NCI-H1417 (cell line): Measurements from ENCODE around the gene SRA1.
A peak's percentile ranks its signal among the peaks of the same experiment; 100 is the strongest.

Experiments
- DNase-seq, 3 experiments: peaks; one replicate each; lab custom pipeline; 2025; lab: John Stamatoyannopoulos, UW

SRA1 gene

GRCh38 chr5:140570488-140570887, 13.2 kb upstream of the SRA1 start:
- DNase-seq = no peak

GRCh38 chr5:140570058-140570457, 12.8 kb upstream of the SRA1 start:
- no peak for DNase-seq

- DNase-seq = no peak
These were observed 11.9 kb upstream of the SRA1 start for GRCh38 chr5:140569197-140569596.

GRCh38 chr5:140568443-140569063, 11.3 kb upstream of the SRA1 start:
- no peak for DNase-seq

GRCh38 chr5:140567871-140568270, 10.6 kb upstream of the SRA1 start:
- DNase-seq = no peak

- DNase-seq = no peak
These were observed 10.0 kb upstream of the SRA1 start for GRCh38 chr5:140567136-140567818.

- DNase-seq = no peak
These were observed 9.4 kb upstream of the SRA1 start for GRCh38 chr5:140566665-140567064.

GRCh38 chr5:140565780-140566095, 8.5 kb upstream of the SRA1 start:
- no peak for DNase-seq

- no peak for DNase-seq
These were observed 7.9 kb upstream of the SRA1 start for GRCh38 chr5:140565024-140565779.

- DNase-seq = peak; percentile 93 to 97 (median 96)
These were observed 7.1 kb upstream of the SRA1 start, which contains the start of the genes APBB3 and SLC35A4 for GRCh38 chr5:140564196-140565023. APBB3 (minus strand) TSS chr5:140564598; CDS start chr5:140564245, 353 bp downstream. SLC35A4 (plus strand) TSS chr5:140564828; CDS start chr5:140567170, 2,342 bp downstream.

GRCh38 chr5:140563596-140563995, 6.3 kb upstream of the SRA1 start:
- no peak for DNase-seq

GRCh38 chr5:140561753-140562523, 4.7 kb upstream of the SRA1 start:
- DNase-seq = no peak

- no peak for DNase-seq
These were observed 3.0 kb upstream of the SRA1 start for GRCh38 chr5:140560227-140560626.

GRCh38 chr5:140558542-140558941, 1.3 kb upstream of the SRA1 start:
- DNase-seq = no peak

GRCh38 chr5:140557965-140558364, 692 bp upstream of the SRA1 start:
- no peak for DNase-seq

- peak in 1 of 3 experiments; percentile 38 for DNase-seq
These were observed 835 bp downstream of the SRA1 start for GRCh38 chr5:140556438-140556837.

- no peak for DNase-seq
These were observed 1.4 kb downstream of the SRA1 start for GRCh38 chr5:140555747-140556312.

GRCh38 chr5:140554454-140554853, 2.8 kb downstream of the SRA1 start:
- DNase-seq = no peak

GRCh38 chr5:140553657-140554056, 3.6 kb downstream of the SRA1 start:
- DNase-seq = no peak

- no peak for DNase-seq
These were observed 5.4 kb downstream of the SRA1 start for GRCh38 chr5:140551872-140552271.
